RWPE1 (cell line): ENCODE data around the gene TRPV2.

Experiments
- CTCF ChIA-PET: fragments of 350-600 bp; sonication (Branson Sonifier 250); formaldehyde crosslinking; extraction: SDS; loops from one replicate; lab custom pipeline; 2021; lab: Yijun Ruan, JAX
- POLR2A ChIA-PET: fragments of 400-600 bp; formaldehyde crosslinking; extraction: SDS; loops from one replicate; lab custom pipeline; 2020; ENCODE audit warnings: antibody characterized with exemption; ENCODE audit not compliant: low non-redundant PET; lab: Yijun Ruan, JAX
- DNase-seq: peaks from one replicate; pipeline ENCODE4 v3.0.0; 2012; ENCODE audit warnings: low spot score
- H3K27ac ChIP-seq: fragments of 450-650 bp; 2 replicates; pipeline ENCODE4 v1.5.1; 2017
- TF ChIP-seq, protein P1 (sequence below): fragments of 450-650 bp; conservative IDR thresholded peaks from 2 replicates; pipeline ENCODE4 v1.5.1; 2017; ENCODE audit warnings: low read depth, mild to moderate bottlenecking

Gene TRPV2

DNA sequence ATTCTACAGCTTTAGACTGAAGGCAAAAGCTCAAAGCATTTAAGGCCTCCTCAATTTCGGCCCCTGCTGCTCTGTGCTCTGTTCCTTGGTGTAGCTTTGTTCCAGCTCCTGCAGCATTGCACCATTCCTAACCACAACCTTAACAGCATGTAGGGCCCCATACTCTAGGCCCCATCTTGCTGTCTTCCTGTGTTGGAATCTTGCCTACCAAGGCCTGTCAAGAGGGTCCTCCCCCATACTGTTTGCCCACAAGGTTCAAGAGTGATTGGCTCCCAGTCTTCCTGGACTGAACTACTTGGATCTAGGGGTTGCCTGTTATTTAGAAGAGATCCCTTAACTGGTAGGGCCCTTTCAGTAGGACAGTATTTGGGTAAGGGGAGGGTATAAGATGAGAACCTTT, 26.8 kb downstream of the TRPV2 start:
- peak overlapping the region; percentile 76 for H3K27ac ChIP-seq
- TF ChIP-seq, protein P1, sequence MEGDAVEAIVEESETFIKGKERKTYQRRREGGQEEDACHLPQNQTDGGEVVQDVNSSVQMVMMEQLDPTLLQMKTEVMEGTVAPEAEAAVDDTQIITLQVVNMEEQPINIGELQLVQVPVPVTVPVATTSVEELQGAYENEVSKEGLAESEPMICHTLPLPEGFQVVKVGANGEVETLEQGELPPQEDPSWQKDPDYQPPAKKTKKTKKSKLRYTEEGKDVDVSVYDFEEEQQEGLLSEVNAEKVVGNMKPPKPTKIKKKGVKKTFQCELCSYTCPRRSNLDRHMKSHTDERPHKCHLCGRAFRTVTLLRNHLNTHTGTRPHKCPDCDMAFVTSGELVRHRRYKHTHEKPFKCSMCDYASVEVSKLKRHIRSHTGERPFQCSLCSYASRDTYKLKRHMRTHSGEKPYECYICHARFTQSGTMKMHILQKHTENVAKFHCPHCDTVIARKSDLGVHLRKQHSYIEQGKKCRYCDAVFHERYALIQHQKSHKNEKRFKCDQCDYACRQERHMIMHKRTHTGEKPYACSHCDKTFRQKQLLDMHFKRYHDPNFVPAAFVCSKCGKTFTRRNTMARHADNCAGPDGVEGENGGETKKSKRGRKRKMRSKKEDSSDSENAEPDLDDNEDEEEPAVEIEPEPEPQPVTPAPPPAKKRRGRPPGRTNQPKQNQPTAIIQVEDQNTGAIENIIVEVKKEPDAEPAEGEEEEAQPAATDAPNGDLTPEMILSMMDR = no peak
- CTCF ChIA-PET = no interaction called here
- DNase-seq = no peak
- POLR2A ChIA-PET = no interaction called here

GRCh38 chr17:16442594-16443510, 27.5 kb downstream of the TRPV2 start:
- POLR2A ChIA-PET = no interaction called here
- TF ChIP-seq, protein P1 = no peak
- CTCF ChIA-PET = interaction anchor here (0.6 to 0.8 kb wide), 3 partner anchors 83 to 1090 kb away, joined by 3 to 4 read pairs (median 3); no protein-coding TSS in a partner anchor
- DNase-seq = no peak
- H3K27ac ChIP-seq = peak overlapping the region; percentile 76

GRCh38 chr17:16443511-16444257, 28.3 kb downstream of the TRPV2 start:
- peak overlapping the region; percentile 76 for H3K27ac ChIP-seq
- DNase-seq = no peak
- ChIA-PET CTCF (interaction anchor here (0.6 to 0.8 kb wide), 2 partner anchors 82 to 1089 kb away, joined by 3 to 4 read pairs; no protein-coding TSS in a partner anchor), POLR2A (no interaction called here)
- TF ChIP-seq, protein P1 = no peak

- ChIA-PET CTCF (no interaction called here), POLR2A (no interaction called here)
- DNase-seq = no peak
- H3K27ac ChIP-seq = peak overlapping the region; percentile 76
- TF ChIP-seq, protein P1 = no peak
These were observed 29.0 kb downstream of the TRPV2 start for GRCh38 chr17:16444258-16444886.

- POLR2A ChIA-PET = no interaction called here
- CTCF ChIA-PET = interaction anchor here (1.2 kb wide), 1 partner anchor 75 kb away, joined by 4 read pairs; no protein-coding TSS in a partner anchor
- H3K27ac ChIP-seq = peak overlapping the region; percentile 76
- TF ChIP-seq, protein P1 = no peak
- DNase-seq = no peak
These were observed 31.1 kb downstream of the TRPV2 start for GRCh38 chr17:16446338-16446983.
